ENCODE measurements around the gene GRIK4. TPM values are rescaled to one million over a fixed set of nuclear protein-coding genes. Genes with fewer than 3 reads are reported as not detected.

GRIK4 gene
- total RNA-seq, 1 experiment from 2014 or later = 3.3 TPM

DNA sequence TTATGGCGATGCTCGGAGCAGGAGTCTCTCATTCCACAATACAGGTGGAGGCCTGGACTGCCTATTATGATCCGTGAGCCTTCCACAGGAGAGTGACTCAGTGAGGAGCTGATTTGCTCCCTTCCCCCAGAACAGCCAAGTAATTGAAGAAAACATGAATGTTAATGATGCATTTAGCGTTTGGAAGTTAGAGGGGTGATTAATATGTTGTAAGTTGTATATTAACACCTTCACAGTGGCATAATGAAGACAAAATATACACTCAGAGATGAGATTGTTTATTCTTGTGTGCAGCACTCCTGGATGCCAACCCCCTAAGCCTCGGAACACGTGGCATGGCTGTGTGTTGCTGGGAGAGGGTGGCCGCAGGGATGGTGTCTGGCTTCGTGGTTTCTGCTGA lies 98.6 kb downstream of the GRIK4 start:
- H3K27ac Mint-ChIP-seq = no peak overlapping the region

More for the DNA sequence above, 98.6 kb downstream of the GRIK4 start:
- CTCF ChIA-PET = interaction anchor here (0.8 to 2.2 kb wide), 3 partner anchors 15 to 75 kb away, joined by 3 to 8 read pairs (median 3); no protein-coding TSS in a partner anchor
- no peaks in the 10 kb centered on the region for H3K9me3 Mint-ChIP-seq
- POLR2A ChIA-PET = no interaction called here
- TF ChIP-seq, protein P1, sequence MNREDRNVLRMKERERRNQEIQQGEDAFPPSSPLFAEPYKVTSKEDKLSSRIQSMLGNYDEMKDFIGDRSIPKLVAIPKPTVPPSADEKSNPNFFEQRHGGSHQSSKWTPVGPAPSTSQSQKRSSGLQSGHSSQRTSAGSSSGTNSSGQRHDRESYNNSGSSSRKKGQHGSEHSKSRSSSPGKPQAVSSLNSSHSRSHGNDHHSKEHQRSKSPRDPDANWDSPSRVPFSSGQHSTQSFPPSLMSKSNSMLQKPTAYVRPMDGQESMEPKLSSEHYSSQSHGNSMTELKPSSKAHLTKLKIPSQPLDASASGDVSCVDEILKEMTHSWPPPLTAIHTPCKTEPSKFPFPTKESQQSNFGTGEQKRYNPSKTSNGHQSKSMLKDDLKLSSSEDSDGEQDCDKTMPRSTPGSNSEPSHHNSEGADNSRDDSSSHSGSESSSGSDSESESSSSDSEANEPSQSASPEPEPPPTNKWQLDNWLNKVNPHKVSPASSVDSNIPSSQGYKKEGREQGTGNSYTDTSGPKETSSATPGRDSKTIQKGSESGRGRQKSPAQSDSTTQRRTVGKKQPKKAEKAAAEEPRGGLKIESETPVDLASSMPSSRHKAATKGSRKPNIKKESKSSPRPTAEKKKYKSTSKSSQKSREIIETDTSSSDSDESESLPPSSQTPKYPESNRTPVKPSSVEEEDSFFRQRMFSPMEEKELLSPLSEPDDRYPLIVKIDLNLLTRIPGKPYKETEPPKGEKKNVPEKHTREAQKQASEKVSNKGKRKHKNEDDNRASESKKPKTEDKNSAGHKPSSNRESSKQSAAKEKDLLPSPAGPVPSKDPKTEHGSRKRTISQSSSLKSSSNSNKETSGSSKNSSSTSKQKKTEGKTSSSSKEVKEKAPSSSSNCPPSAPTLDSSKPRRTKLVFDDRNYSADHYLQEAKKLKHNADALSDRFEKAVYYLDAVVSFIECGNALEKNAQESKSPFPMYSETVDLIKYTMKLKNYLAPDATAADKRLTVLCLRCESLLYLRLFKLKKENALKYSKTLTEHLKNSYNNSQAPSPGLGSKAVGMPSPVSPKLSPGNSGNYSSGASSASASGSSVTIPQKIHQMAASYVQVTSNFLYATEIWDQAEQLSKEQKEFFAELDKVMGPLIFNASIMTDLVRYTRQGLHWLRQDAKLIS (CRISPR knock-in tag; IDR thresholded peaks at IDR 0.05; ENCODE audit: borderline replicate concordance) = no peak
- TF ChIP-seq, protein P2, sequence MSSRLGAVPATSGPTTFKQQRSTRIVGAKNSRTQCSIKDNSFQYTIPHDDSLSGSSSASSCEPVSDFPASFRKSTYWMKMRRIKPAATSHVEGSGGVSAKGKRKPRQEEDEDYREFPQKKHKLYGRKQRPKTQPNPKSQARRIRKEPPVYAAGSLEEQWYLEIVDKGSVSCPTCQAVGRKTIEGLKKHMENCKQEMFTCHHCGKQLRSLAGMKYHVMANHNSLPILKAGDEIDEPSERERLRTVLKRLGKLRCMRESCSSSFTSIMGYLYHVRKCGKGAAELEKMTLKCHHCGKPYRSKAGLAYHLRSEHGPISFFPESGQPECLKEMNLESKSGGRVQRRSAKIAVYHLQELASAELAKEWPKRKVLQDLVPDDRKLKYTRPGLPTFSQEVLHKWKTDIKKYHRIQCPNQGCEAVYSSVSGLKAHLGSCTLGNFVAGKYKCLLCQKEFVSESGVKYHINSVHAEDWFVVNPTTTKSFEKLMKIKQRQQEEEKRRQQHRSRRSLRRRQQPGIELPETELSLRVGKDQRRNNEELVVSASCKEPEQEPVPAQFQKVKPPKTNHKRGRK (CRISPR knock-in tag; IDR thresholded peaks at IDR 0.05; ENCODE audit: borderline replicate concordance) = no peak
- TF ChIP-seq, protein P3, sequence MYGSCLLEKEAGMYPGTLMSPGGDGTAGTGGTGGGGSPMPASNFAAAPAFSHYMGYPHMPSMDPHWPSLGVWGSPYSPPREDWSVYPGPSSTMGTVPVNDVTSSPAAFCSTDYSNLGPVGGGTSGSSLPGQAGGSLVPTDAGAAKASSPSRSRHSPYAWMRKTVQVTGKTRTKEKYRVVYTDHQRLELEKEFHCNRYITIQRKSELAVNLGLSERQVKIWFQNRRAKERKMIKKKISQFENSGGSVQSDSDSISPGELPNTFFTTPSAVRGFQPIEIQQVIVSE (CRISPR knock-in tag; IDR thresholded peaks at IDR 0.05; ENCODE audit: borderline replicate concordance) = no peak
- TF ChIP-seq TCF7 (CRISPR knock-in tag; IDR thresholded peaks at IDR 0.05; ENCODE audit: low read depth) = no peak
- no peak for TF ChIP-seq KAT7 (CRISPR knock-in tag; IDR thresholded peaks at IDR 0.05; ENCODE audit: borderline replicate concordance)
- TF ChIP-seq, protein P4, sequence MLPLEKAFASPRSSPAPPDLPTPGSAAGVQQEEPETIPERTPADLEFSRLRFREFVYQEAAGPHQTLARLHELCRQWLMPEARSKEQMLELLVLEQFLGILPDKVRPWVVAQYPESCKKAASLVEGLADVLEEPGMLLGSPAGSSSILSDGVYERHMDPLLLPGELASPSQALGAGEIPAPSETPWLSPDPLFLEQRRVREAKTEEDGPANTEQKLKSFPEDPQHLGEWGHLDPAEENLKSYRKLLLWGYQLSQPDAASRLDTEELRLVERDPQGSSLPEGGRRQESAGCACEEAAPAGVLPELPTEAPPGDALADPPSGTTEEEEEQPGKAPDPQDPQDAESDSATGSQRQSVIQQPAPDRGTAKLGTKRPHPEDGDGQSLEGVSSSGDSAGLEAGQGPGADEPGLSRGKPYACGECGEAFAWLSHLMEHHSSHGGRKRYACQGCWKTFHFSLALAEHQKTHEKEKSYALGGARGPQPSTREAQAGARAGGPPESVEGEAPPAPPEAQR (CRISPR knock-in tag; IDR thresholded peaks at IDR 0.05) = no peak
- no peak for TF ChIP-seq OVOL2 (CRISPR knock-in tag; IDR thresholded peaks at IDR 0.05; ENCODE audit: borderline replicate concordance)
- TF ChIP-seq, protein P5, sequence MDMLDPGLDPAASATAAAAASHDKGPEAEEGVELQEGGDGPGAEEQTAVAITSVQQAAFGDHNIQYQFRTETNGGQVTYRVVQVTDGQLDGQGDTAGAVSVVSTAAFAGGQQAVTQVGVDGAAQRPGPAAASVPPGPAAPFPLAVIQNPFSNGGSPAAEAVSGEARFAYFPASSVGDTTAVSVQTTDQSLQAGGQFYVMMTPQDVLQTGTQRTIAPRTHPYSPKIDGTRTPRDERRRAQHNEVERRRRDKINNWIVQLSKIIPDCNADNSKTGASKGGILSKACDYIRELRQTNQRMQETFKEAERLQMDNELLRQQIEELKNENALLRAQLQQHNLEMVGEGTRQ (CRISPR knock-in tag; IDR thresholded peaks at IDR 0.05) = no peak
- TF ChIP-seq ZNF317 (CRISPR knock-in tag; IDR thresholded peaks at IDR 0.05; ENCODE audit: borderline replicate concordance, low read depth) = no peak
- no peak for TF ChIP-seq ZNF219 (CRISPR knock-in tag; IDR thresholded peaks at IDR 0.05; ENCODE audit: borderline replicate concordance)
- no peak for TF ChIP-seq EMX1 (CRISPR knock-in tag; IDR thresholded peaks at IDR 0.05)
- TF ChIP-seq JUN (CRISPR knock-in tag; IDR thresholded peaks at IDR 0.05) = no peak
- no peak for TF ChIP-seq NR1H2 (CRISPR knock-in tag; IDR thresholded peaks at IDR 0.05)
- TF ChIP-seq ZBTB21 (CRISPR knock-in tag; IDR thresholded peaks at IDR 0.05; ENCODE audit: borderline replicate concordance) = no peak
- no peak for TF ChIP-seq NR2C2 (CRISPR knock-in tag; IDR thresholded peaks at IDR 0.05)
- TF ChIP-seq, protein P6, sequence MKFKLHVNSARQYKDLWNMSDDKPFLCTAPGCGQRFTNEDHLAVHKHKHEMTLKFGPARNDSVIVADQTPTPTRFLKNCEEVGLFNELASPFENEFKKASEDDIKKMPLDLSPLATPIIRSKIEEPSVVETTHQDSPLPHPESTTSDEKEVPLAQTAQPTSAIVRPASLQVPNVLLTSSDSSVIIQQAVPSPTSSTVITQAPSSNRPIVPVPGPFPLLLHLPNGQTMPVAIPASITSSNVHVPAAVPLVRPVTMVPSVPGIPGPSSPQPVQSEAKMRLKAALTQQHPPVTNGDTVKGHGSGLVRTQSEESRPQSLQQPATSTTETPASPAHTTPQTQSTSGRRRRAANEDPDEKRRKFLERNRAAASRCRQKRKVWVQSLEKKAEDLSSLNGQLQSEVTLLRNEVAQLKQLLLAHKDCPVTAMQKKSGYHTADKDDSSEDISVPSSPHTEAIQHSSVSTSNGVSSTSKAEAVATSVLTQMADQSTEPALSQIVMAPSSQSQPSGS (CRISPR knock-in tag; IDR thresholded peaks at IDR 0.05; ENCODE audit: borderline replicate concordance, low read depth) = no peak
- TF ChIP-seq, protein P7, sequence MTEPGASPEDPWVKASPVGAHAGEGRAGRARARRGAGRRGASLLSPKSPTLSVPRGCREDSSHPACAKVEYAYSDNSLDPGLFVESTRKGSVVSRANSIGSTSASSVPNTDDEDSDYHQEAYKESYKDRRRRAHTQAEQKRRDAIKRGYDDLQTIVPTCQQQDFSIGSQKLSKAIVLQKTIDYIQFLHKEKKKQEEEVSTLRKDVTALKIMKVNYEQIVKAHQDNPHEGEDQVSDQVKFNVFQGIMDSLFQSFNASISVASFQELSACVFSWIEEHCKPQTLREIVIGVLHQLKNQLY (CRISPR knock-in tag; IDR thresholded peaks at IDR 0.05) = no peak
- H3K4me3 Mint-ChIP-seq = no peak overlapping the region
- peaks cover 60% of the 10 kb centered on the region for H3K4me1 Mint-ChIP-seq
- no peak for DNase-seq (ENCODE audit: low spot score)
- H3K27me3 Mint-ChIP-seq (ENCODE audit: low read depth) = no peaks in the 10 kb centered on the region; the same call in none of the 2 replicates
- ATAC-seq = no peak
- H3K36me3 Mint-ChIP-seq = no peaks in the 10 kb centered on the region

Measured in WTC11 (cell line).